GM21717 (cell line): ENCODE measurements around the gene ADRB1.

ENCODE experiments used
- ATAC-seq: cut with Tn5 transposase; IDR thresholded peaks from one replicate; pipeline ENCODE4 v1.9.1; 2021; ENCODE audit warnings: mild to moderate bottlenecking, moderate library complexity; ENCODE audit not compliant: unreplicated experiment

The ADRB1 gene

DNA sequence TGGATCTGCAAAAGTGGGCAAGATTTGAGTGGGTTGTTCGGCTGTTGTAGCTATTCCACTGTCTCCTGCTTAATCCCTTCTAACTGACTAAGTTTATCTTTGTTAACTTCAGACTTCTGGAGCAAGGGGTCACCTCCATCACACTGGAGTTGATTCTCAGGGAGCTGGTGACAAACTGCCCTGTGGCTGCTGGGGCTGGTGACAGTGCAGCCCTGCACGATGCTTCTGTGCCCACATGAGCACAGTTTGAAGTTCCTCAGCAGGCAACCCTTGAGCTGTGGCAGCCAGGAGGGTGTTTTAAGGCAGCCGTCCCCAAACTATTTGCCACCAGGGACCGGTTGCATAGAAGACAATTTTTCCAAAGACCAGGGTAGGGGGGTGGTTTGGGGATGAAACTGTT is 40.5 kb downstream of the ADRB1 start:
- no peak for ATAC-seq

DNA sequence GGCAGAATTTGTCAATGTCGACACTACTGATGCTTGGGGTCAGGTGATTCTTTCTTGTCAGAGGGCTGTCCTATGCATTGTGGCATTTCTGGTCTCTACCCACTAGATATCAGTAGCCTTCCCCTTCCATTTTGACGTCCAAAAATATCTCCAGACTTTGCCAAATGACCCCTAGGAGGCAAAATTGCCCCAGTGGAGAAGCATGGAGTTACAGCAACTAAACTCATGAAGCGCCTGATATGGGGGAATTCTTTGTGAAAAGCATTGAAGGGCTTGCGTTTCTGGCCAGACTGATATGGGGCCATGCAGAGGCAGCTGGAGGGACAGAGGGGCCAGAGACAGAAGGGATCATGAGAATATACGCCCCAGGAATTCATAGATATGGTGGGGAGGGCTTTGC is 43.6 kb downstream of the ADRB1 start:
- no peak for ATAC-seq

DNA sequence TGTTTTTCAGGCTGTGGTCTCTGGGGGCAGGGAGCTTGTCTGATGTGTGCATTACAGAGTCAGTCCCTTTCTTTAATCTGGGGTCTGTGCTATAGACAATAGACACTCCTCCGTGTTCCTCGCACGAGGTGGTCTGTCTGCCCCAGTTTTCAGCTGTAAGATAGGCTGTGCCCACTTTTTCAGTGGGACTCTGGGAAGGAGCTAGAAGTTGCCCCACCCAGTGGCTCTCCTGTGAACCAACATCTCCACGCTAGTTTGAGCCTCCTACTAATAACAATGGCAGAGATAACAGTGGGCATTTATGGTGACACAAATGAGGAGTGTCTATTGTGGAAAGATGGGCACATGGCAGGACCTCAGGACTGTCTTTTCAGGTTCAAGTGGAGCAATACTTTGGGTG is 44.0 kb downstream of the ADRB1 start:
- no peak for ATAC-seq

DNA sequence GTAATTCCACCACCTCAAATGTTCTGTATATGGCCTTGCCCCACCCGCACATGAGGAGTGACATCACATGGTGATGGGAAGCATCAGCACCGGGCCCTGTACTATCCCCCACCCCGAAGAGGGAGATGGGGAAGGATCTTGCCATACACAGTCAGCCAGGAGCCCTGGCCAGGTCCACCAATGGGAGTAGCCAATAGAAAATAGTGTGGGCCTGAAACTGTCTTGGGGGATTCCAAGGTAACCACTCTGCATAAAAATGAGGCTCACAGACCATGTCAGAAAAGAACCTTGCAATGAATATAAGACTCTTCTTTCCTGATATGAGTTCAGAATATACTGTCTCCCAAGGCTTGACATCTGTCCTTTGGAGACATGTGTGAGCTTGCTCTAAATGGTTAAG is 51.1 kb downstream of the ADRB1 start:
- no peak for ATAC-seq

DNA sequence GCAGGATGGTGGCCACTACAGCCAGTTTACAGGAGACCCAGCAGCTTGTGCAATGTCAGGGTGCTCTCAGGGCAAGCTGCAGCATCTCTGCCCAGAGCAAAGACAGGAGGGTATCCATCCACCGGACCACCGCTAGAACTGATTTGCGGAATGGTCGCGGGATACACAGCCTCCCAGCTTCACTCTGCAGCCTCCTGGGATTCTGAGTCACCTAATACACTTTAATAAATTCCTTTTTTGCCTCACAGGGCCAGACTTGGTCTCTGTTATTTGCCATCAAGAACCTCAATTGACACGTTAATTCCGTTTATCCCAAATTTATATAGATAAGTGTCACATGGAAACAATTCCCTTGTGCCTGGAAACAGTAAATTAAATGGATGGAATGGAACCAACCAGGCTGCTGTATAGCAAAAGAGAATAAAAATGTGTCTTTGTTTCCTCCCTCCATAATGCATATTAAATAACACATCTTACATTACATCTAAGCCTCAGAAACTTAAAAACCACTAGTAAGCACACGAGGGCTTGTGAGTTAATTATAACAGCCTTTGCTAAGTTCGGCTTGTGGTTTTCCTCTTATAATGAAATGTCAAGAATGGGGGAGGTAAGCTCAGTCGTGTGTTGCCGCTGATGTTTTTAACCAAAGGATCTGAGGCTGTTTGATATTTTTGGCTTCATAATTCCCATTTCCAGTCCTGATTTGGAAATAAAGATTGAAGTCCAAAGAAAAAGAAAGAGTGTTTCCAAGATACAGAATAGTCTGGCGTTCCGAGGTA is 52.1 kb downstream of the ADRB1 start:
- peak; percentile 41 for ATAC-seq
